GM21825 (cell line): ENCODE measurements around the gene IFNA13.

ENCODE experiments used
- ATAC-seq: cut with Tn5 transposase; IDR thresholded peaks from one replicate; pipeline ENCODE4 v1.9.1; 2021; ENCODE audit warnings: mild to moderate bottlenecking, moderate library complexity; ENCODE audit not compliant: unreplicated experiment

Gene IFNA13

DNA sequence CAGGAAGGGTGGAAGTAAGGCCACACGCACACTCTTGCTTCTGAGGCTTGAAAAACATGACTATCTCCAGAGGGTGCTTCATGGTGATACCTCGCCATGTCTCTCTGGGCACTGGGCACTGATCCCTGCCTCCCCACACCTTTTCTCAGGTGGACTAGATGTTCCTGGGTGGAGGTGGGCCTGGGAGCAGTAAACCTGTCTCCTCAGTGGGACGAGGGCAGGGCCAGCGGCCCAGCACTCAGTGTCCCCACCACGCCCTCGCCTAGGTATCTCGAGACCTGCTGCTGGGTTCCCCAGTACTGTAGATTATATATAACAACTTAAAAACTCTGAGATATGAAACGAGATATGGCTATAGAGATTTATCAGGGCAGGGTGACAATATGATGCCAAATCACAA, 5.6 kb downstream of the IFNA13 start:
- ATAC-seq, result no peak

DNA sequence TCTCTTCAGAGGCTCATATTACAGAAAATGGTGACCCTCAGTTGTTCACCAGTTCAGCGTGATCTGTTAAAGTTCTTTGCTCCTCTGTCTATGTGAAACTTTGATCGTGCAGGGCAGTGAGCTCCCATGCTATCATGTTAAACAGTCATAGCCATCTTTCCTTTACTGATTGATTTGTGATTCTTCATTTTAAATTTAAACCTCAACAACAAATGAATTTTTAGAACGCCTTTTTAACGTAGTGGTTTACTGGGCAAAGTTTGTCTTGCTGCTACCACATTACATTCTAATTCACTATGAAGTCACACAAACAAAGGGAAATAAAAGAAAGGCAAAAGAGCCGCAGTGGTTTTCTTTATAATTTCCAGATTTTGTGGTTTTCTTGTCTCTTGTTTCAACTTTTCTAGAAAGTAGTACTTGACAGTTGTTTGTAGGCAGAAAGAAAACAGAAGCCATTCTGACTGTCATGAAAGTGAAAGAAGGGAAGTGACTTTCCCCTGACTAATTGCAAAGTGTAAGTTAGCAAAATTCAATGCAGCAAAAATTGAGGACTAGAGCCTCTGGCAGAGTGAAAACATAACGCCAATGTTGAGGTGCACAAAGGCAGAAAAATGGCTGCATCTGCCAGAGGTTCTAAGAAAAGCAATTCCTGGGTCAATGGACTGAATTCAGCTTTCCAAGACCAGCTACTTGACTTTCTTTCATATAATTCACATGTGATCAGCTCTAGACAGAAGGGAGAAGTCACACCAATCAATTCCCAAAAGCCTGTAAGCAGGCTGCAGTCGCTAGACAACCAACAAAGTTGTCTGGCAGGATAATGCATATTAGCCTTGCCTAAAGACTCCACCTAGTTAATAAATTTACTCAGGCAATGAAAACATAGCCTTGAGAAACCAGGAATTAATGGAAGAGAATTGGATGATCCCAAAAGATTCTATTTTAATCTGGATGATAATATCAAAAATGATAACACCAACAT, 10.1 kb downstream of the IFNA13 start:
- ATAC-seq, result peak; percentile 92

DNA sequence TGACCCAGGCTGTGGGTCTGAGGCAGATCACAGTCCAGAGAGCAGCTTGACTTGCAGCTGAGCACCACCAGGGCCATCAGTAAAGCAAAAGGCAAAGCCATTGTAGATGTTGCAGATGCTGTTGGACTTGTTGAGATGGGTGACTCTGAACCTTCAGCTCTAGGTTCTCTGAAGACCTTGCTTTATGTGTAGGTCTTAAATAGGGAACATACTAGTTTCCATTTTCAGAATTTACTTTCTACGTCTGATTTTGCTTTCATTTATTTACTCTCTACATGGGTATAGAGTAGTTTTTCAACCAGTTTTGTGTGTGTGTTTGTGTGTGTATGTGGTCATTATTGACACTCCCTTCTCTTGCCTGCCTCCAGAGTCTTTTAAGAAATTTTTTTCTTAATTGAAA, 17.1 kb downstream of the IFNA13 start, which contains the start of gene IFNA6:
Gene IFNA6, minus strand, starts transcription at position 101 of the 400 bp plus-strand sequence. Its CDS starts 0 bp downstream, at position 101.
- ATAC-seq, result no peak

DNA sequence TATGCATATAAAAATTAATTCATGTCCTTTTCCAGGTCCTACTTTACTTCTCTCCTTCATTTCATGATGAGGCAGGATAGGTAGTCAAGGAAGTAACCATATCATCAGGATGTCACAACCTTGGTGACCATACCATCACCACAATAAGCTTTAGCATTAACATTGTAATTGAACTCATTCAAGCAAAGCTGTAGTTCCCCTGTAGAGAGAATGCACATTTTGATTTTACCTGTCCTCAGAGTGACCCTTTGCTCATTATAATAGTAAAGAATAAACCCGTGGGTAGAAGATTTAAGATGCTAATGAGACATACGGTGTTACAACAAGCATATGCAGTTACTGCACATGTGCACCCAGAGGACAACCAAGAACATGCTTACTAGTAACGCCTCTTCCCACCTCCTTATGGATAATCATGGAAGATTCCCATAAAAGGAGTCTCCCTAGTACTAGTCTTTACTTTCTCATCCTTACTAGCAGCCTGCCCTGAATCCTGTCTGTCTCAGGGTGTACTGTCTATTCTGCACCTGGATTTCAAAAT, 19.4 kb downstream of the IFNA13 start:
- no peak for ATAC-seq

DNA sequence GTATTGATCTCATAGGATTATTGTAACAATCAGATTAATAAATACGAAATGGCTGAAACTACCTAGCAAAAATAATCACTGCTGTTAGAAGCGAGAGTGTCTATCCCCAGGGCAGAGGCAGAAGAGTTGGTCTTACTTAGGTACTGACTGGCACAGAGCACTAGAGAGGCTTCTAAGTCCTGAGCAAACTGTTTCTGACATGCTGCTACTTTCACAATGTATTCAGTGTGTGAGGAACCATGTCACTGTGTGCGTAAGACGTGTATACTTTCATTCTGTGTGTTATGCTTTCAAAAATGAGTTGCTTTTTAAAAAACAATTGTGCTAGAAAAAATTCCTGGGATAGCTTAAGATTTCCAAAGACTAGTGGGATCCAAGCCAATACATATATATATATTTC, 27.1 kb downstream of the IFNA13 start:
- ATAC-seq, result no peak

DNA sequence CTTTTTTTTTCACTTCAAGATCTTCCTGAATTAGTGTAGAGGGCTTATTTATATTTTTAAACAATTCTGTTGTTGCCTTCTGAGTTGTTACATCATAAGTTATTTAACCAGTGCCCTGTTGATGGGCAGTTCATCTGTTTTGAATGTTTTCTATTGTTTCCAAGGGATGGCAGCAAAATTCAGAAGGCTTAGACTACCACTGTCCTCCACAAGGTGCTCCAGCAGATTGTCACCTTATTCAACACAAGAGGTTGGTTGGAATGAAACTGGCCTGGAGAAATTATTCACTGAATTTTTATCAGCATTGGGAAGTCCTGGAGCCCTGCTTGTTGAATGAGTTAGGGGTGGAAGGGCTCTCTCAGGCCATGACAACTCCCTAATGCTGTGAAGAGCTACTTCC, 31.4 kb downstream of the IFNA13 start:
- ATAC-seq, result no peak

DNA sequence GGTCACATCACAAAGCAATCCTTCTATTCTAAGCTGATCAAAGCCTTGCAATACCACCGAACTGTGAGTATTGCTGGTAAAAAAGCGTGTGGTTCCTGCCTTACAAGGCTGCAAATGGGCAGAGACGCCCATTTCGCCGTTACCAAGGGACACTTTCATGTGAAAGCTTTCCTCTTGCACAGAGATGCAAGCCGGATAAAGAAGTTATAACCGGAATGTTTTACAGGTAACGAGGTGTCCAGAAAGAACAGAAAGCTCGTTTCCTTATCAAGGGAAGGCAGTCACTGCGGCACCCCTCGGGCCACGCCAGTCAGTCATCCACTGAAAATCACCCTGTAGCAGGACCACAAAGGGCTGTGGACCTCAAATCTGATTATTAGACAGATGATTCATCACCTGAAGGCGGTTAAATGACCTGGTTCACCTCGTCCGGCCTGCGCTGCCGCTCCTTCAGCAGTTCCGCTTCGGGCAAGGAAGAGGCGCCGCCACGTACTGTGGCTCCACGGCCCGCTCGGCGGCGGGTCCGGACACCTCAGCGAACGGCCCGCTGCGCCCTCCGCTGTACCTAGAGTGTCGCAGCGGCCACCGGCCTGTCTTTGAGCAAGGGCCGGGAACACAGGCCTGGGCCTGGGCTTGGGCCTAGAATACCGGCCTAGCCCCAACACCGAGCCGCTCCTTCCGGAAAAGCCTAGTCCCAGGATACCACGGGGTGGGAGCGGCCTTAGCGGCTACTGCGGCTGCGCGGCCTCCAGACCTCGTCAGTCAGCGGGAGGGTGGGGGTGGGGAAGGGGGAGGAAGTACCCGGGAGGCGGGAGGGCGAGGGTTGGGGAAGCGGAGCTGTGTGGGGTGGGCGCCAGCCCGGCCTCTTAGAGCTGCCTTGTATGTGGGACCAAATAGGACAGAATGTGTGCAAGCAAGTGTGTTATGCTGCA, 32.9 kb downstream of the IFNA13 start, which contains the start of gene KLHL9:
Gene KLHL9, minus strand, starts transcription at position 704 of the 932 bp plus-strand sequence. Its CDS starts 545 bp downstream, at position 159.
- peak; percentile 87 for ATAC-seq

DNA sequence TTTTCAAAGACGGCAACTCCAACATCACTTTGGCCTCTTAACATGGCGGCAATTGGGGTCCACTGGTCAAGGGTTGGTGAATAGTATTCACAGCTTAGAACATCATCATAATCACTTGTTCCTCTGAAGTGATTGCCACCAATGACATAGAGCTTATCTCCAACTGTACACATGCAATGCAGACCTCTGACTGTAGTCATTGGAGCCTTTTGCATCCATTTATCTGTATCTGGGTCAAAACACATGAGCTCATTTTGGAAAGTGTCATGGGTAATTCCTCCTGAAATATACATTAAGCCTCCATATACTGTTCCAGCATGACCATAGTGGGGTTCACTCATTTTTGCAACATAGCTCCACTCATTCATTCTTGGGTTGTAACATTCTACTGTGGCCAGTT, 34.6 kb downstream of the IFNA13 start:
- ATAC-seq, result no peak

DNA sequence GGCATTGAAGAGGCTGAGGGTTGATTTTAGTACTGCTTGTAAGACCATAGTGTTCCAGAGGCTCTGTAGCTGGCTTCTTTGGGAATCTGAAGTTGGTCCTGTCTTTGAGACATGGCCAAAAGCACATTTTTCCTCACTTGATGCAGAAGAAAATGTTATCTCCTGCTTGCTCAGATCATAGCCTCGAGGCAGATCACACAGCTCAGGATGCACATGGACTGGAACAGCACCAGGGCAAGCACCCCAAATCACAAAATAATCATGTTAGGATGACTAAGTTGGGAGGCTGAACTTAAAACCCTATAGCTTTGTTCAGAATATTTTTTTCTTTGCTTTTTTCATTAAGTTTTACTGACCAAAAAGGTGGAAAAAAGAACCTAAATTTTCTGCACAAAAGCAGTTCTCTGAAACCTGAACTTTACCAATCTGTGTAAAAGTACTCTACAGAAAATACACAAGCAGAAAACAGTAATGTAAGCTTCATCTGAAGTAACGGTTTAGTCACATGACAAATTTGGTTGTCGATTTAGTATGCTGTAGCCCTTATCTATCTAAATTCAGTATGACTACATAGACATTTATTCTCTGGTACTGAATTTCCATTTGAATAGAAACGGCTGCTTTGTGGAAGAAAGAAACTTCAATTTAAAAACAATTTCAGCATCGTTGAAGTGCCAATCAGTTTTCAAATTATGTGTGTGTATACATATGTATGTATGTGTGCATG, 36.0 kb downstream of the IFNA13 start:
- no peak for ATAC-seq

DNA sequence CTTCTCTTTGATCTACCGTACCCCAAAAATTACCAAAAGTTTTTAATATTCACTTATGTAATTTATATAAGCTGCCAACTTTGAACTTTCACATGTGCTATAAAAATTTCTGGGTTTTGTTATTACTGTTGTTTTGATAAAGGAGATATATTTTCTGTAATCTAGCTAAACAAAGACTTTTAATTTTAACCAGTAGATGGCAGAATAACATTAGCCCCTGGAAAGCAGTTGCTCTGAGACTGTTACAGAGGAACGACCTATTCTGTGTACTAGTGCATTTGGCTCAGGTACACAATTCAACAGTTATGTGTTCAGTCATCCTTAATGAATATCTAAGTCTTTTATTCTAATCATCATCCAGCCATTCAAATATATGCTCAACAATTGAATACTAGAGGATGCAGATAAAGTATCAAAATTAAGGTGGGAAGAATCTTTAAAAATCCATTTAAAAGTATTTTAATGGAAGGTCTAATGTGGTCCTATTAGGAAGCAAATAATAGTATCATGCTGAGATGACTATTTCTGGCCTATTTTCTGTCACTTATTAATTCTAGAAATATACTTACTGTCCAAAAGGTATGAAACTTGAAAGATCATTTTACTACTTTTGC, 41.2 kb downstream of the IFNA13 start:
- ATAC-seq, result peak; percentile 71

DNA sequence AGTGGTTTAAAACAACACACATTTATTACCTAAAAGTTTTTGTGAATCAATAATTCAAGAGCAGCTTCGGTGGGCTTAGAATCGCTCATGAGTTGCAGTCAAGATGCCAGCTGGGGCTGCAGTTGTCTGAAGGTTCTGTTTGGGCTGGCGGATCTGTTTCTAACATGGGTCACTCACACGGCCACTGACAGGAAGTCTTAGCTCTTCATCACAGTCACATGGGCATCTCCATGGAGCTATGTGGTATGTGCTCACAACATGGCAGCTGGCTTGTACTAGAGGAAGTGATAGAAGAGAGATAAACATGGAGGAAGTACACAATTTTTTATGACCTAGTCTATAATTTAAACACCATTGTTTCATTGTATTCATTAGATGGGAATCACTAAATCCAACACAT, 43.8 kb downstream of the IFNA13 start:
- no peak for ATAC-seq

DNA sequence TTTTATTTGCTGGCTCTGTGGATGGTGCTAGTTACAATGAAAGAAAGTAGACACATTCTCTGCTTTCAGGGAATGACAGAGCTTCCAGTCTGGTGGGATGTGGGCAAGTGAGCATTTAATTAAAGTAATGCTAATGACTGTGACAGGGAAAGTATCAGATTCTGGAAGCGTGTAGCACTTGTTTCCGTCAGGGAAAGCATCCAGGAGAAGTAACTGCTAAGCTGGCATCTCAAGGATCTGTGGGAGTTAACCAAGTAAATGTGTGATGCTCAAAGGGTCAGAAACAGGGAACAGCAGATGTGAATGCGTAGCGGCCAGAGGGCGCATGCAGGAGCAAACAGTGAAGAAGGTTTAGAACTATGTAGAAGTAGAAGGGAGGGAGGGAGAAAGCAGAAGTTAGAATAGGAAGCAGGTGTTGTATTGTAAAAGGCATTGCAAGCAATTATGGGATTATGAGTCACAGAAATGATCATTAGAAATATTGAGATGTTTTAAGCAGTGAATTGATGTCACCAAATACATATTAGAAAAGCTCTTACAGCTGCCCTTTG, 44.9 kb downstream of the IFNA13 start:
- no peak for ATAC-seq

DNA sequence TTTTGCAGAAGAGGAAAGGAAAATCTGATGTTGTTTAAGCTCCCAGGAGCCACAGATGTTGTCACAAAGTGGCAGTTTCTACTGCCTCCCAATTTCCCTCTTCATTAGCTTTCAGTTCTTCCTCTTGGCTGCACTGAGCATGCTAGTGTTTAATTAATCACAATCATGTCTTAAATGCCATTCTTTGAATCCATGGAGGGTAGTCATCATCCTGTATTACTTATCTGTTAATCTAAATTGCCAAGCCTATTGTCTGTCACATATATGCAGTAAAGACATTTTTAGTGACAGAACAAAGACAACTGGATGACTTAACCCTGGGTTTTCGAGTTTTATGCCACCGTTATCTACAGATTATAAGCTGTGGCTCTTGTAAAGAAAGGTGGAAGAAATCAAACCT, 47.4 kb downstream of the IFNA13 start:
- ATAC-seq, result no peak

DNA sequence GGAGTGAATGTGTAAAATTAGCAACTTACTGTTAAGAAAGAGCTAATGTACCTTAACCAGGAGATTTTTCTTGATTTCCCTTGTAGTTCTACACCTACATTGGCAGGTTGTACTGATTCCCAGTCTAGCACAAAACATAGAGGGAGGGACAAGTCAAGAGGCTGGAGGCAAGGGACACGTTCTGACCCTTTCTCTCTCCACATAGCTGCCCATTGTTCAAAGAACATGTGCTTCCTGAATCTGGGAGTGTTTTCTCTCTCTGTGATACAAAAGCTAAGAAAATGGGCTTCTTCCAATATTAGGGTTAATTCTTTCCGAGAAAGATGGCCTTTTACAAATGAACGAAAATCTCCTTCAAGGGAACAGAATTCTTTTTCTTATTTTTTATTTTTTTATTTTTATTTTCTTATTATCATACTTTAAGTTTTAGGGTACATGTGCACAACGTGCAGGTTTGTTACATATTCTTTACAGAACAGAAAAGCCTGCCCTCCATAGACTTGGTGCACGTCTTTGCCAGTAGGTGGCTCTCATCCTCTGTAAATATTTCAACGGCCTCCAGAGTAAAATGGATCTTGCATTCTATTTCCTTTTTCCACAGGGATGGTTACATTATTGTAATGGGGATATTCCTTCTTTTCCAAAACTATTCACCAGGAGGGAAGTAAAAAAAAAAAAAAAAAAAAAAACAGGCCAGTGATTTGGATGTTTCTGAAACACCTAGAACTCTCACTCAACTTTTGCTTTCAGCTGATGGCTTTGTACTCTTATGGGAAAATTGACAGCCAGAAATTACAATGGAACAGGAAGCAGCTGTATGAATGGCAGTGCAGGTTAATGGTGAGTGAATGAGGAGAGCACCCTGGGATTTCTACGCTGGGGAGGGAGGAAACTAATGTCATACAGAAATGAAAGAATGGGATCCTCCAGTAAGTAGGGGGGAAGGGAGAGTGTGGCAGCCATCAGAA, 49.6 kb downstream of the IFNA13 start:
- ATAC-seq, result no peak
